Measurements from ENCODE around the gene PNMA8C.

DNA sequence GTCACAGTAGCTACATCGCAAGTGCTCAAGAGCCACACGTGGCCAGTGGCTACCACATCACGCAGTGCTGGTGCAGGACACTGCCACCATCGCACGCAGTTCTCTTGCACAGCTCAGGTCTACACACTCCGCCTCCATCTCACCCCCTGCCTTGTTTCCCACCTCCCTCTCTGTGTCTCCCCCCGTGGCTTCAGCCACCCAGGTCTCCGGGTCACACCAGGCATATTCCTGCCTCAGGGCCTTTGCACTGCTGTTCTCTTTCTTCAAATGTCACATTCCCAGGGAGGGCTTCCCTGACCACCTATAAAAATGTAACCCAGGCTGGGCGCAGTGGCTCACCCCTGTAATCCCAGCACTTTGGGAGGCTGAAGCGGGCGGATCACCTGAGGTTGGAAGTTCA is 26.0 kb downstream of the PNMA8C start:
- TF ChIP-seq GATA2 (IDR thresholded peaks at IDR 0.05; ENCODE audit: low read depth, low read length) (no peak), GATA3 (IDR thresholded peaks at IDR 0.05; ENCODE audit: low read depth, low read length) (no peak)
